ENCODE measurements around the gene METTL8.

DNA sequence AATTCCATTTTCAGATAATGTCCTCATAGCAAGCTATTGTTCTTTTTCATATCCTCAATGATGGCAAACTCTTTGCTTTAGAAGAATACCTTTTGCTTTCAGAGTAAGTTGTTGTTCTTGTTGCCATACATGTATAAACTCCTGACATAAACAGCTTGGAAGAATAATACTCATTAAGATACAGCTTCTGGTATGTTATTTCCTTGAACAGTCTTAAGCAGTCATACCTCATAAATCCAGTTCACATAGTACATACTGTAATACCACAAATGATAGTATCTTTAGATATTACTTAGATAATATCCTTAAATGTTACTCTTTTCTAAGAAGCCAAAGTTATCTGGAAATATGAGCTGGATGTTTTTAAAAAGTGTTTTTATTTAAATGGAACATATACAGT, 23.2 kb downstream of the METTL8 start:
- TF ChIP-seq, protein P1, sequence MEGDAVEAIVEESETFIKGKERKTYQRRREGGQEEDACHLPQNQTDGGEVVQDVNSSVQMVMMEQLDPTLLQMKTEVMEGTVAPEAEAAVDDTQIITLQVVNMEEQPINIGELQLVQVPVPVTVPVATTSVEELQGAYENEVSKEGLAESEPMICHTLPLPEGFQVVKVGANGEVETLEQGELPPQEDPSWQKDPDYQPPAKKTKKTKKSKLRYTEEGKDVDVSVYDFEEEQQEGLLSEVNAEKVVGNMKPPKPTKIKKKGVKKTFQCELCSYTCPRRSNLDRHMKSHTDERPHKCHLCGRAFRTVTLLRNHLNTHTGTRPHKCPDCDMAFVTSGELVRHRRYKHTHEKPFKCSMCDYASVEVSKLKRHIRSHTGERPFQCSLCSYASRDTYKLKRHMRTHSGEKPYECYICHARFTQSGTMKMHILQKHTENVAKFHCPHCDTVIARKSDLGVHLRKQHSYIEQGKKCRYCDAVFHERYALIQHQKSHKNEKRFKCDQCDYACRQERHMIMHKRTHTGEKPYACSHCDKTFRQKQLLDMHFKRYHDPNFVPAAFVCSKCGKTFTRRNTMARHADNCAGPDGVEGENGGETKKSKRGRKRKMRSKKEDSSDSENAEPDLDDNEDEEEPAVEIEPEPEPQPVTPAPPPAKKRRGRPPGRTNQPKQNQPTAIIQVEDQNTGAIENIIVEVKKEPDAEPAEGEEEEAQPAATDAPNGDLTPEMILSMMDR (IDR thresholded peaks at IDR 0.05), result no peak
- TF ChIP-seq POLR2A (IDR thresholded peaks at IDR 0.05), result no peak
